Measurements from ENCODE around the gene ADAM12.

ADAM12 gene

DNA sequence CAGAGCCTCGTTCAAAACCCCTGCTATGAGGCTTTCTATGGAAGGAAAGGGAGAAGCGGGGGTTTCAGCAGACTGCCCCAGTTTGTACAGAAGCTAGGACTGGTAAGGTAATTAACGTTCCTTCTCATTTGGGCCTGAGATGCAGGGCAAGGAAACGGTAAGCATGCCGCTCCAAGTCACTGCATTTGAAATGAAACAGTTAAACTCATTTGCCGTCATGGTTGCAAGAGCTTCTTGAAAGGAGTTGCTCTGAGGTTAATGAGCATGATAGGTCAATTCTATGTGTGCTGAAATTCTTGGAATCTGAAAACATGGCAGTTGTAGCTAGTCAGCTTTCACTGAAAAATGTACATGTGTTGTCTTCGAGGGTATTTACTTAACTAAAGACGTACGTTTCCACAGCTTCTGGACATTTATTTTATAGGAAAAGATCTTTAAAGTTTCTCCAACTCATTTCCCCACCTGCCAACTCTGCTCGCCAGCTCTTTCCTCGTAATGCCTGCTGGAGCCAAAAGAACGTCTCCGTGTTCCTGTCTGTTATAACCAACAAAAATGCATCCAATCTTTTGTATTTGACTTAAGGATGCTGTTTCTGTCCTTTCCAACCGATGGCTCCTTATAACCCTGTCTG is 73.3 kb downstream of the ADAM12 start:
- no peak for FAIRE-seq

DNA sequence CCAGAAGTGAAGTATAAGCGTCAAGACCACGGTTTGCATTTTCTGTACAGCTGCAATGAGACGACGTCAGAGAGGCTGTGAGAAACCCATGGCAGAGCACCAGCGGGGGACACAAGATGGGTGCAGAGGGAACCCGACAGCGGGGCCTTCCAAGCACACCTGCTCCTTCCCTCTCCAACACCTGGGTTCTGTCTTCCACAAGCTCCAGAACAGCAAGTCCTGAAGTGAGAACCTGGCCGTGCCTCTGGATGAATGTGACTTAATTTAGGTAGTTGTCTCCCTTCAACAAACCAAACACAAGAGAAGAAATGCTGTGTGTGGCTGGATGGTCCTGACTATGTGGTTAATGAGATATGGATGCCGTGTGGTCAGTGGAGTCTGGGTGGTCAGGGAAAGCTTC is 76.1 kb downstream of the ADAM12 start:
- FAIRE-seq: no peak

DNA sequence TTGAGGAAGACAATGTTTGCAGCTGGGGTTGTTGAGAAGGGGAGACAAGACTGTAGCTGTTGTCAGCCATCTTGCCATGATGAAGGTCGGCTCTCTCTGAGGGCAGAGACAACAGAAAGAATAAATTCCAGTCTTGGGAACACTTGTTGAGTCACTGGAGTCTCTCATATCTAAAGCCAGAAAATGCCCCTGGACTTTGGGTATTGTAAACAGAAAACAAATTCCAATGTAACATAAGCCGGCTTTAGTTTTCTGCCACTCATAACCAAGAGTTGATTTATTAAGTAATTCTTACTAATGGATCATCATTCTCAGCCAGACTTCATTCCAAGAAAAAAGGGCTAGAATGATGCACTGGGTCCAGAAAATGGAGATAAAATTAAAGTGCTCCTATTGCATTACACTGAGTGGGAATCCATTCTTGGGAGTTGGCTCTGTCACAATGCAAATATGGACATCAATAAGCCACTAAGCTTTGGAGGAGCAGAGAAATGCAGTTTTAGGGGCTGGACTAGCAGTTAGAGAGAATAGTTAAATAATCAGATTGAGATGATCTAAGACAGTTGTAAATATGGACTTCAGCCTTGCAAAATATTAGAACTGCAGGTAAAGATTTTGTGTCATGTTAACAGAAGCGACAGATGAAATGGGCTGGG is 78.9 kb downstream of the ADAM12 start:
- FAIRE-seq: no peak

DNA sequence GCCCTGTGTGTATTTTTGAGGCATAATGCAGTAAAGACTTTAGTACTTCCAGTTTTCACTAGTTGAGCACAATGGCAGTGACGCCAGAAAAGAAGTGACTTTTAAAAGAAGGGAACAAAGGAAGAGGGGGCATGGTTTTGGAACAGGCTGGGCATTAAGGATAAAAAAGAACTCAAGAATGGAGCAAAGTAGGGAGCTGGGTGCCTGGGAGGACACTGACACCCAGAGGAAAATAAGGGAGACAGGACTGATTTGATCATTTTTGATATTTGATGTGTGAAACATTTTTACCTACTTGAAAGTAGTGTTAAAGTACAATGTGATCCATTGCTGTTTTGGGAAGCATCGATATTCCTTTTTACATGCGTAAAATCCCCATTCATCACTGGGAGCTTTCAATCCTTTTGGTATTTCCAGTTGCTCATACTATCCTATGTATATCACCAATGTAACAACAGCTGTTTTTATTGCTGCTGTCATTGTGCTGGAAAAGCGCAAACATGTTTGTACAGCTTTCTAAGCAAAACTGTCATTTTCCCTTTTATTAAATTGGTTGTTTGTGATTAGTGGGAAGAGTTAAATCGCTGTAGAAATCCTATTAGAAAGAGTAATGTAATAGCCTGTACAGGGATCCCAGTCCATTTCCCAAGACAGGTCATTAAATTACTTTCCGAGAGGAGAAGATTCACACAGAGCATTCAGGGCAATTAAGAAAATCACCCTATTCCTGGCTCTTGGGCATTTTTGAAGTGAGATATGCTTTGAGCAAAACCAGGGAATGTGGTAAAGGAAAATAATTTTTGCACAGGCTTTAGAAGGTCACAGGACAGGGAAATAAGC is 85.2 kb downstream of the ADAM12 start:
- no peak for FAIRE-seq

DNA sequence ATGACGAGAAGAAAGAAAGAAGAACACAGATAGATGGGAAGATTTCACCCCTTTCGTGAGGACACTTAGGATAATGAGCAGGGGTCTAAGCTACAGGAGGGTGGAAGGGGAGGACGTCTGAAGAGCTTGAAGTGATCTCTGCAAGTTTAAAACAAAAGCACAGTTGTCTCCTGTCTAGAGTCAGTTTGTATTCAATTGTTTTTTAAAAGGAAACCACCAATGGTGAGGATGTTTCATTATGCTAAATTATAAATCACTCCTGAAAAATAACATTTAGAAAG is 85.9 kb downstream of the ADAM12 start:
- FAIRE-seq: no peak

DNA sequence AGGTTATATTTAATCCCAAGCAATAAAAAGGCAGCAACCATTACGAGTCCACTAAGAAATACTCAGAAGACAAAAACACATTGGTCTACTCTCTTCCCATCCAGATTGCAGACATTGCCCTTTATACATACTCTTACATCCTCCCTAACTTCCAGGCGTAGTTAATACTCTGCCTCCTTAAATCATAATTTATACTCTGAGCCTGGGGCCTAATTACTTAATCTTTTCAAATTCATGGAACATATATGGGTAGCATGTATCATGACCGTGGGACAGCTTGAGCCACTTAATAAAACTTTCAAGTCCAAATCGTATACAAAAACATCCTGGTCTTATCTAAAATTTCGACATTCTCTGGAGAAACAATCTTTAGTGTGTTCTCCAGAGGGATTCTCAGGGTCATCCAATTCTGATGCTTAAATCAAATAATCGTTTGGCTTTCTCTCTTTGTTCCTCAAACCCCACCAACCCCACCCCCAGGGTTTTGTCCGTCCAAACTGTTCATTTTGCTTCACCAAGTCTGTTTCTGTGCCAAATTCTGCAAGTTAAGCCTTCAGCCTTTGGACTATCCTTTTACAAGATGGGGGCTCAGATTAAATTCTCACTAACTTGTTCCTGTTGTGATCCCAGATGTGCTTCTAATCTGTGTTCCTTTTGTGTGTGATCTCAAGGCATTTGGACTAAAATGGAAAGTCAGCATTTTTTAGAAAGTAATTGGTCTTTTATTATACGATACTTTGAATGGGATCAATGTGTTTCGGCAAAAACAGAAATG is 86.4 kb downstream of the ADAM12 start:
- no peak for FAIRE-seq

DNA sequence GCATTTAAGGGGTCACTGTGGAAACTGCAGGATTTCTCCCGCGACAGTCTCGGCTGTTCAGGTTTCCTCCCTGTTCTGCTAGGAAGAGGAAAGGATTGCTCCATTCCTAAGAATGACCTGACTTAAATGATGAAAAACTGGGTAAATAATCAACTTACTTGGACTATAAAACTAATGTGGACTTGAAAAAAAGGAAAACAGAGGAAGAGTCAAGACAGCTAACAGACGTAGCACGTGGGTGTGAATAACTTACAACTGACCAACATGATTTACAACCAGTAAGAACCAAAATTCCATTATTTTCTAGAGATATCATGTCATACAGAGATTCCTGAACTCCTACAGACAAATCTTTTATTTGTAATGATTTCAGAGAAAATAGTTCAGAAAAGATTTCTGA is 93.8 kb downstream of the ADAM12 start:
- no peak for FAIRE-seq

DNA sequence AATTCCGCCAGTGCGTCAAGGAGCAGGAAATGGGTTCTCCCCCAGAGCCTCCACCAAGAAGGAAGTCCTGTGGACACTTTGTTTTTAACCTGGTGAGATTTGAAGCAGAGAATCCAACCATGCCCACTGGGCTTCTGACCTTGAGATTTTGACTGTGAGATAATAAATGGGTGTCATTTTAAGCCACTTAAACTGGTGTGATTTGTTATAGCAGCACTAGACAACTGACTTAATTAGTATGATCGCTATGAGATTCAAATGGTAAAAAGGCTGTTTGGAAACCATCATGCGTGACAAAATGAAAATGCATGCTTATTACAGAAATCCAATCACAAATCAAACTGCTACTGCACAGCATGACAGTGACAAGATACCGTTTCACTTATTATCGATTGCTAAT is 98.0 kb downstream of the ADAM12 start:
- FAIRE-seq: no peak

DNA sequence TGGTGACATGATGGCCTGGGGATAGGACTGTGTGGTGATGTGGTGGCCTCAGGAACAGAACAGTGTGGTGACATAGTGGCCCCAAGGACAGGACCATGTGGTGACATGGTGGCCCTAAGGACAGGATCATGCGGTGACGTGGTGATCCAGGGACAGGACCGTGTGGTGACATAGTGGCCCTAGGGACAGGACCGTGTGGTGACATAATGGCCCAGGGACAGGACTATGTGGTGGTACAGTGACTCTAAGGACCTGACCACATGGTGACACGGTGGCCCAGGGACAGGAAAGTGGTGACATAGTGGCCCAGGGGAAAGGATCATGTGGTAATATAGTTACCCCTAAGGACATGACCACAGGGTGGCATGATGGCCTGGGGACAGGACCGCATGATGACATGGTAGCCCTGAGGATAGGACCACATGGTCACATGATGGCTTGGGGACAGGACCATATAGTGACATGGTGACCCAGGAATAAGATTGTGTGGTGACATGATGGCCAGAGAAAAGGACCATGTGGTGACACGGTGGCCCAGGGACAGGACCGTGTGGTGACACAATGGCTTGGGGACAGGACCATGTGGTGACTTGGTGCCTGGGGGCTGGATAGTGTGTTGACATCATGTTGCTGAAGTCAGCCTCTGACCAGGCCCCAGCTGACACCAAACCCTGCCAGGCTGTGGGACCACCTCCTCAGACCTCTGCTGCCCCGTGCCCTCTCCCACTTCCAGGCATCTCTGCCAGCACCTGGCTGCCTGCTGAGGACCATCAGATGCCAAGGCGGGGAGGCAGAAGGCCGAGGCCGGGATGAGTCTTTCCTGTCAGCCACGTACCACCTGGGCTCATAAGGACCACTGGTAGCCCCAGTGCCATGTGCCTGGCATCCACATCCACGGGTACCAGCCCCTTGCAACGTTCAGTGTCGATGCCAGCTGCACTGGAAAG is 99.5 kb downstream of the ADAM12 start:
- no peak for FAIRE-seq

DNA sequence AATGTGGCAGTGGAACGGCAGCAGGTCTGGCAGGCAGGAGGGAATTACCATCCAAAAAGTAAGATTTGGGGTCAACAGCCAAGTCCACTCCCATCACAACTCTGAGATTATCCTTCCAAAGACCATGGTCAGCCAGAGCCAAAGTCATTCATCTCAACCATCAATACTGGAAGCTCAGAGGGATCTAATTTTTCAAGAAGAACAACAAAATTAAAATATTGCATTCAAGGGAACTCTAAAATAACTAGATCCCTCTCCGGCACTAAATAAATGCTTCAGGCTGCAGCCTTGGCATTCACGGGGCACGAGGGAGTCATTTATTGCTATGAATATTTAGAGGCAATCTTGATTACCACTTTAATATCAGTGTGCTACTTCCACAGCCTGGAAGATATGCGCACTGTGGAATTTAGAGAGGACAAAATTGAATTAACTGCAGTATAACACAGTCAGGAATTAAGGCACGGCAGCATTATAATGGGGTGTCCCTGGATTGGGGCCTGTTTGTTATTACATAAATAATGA is 102.0 kb downstream of the ADAM12 start:
- no peak for FAIRE-seq

DNA sequence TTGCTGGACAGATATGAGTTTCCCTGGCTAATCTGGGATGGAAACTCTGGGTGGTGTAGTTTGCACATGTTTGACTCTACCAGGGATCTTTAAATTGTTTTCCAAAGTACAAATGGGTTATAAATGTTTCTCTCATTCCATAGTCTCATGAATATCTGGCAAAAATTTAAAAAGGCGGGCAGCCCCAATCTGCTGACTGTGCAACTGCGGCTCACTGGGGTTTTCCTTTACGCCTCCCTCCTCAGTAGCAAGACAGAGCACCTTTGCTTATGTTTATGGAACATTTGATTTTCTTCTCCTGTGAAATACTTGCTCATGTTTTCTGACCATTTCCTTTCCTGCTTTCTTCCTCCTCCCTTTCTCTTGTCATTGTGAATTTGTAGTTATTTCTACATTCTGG is 105.0 kb downstream of the ADAM12 start:
- no peak for FAIRE-seq

DNA sequence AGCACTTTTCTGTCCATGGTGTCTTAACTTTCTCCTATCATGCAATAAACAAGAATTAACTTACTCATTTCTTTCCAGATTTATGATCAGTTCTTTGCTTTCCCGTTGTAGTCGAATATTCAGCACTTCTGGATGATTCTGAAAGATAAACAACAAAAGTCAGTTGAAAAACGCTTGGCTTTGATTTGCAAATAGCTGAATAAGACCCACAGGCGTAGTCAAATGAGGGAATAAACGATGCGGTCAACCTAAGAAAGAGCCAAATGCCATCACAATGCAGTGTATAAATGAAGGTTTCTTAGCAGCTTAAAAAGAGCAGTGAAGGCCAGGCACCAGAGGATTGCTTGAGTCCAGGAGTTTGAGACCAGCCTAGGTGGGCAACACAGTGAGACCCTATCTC is 109.4 kb downstream of the ADAM12 start:
- FAIRE-seq: no peak

DNA sequence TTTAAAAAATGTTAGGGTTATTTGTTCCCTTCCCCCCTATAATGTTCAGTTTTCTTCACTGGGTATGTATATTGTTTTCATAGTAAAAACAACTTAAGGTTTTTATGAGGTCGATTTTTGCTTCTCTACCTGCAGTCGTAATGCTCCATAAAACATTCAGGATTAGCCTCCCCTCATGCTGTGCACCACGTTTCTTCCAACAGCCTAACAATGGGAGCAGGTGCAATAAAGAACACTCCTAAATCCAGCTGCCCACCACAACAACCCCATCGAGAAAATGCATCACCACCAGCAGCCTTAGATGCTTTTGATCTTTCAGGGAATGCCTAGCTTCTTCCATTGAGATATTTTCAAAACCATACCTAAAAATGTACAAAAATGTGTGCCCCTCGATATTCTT is 111.1 kb downstream of the ADAM12 start:
- no peak for FAIRE-seq

DNA sequence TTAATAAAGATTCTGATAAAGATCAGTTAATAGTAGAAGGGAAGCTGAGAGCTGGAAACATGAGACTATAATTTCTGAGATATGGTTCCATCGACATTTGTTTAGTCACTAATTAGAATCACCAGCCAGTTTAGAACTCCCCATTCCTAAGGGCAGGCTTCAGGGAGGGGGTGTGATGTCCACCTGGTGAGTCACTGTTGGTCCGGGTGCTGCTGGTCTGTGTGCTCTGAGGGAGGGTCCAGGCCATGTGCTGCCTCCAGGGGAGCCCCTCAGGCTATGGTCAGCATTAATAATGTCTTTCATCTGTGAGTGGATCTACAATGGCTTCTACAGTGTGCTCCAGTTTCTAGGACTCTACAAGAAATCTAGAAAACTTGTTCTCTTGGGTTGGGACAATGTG is 115.8 kb downstream of the ADAM12 start:
- no peak for FAIRE-seq

DNA sequence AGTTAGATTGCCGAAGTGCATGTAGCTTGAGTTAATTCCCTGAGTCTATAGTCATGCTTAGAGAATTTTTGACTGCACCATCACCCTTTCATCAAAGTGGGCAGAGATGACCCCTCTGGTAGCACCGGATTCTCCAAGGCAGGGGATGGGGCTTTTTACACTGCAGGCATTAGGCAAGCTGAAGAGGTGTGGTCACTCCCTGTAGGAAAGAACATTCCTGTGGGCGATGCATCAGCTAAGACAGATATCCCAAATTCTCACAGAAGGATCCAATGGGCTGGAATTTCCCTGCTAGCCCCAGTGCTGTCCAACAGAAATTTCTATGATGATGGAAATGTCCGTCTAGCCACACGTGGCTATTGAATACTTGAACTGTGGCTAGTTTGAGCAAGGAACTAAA is 118.2 kb downstream of the ADAM12 start:
- FAIRE-seq: no peak

DNA sequence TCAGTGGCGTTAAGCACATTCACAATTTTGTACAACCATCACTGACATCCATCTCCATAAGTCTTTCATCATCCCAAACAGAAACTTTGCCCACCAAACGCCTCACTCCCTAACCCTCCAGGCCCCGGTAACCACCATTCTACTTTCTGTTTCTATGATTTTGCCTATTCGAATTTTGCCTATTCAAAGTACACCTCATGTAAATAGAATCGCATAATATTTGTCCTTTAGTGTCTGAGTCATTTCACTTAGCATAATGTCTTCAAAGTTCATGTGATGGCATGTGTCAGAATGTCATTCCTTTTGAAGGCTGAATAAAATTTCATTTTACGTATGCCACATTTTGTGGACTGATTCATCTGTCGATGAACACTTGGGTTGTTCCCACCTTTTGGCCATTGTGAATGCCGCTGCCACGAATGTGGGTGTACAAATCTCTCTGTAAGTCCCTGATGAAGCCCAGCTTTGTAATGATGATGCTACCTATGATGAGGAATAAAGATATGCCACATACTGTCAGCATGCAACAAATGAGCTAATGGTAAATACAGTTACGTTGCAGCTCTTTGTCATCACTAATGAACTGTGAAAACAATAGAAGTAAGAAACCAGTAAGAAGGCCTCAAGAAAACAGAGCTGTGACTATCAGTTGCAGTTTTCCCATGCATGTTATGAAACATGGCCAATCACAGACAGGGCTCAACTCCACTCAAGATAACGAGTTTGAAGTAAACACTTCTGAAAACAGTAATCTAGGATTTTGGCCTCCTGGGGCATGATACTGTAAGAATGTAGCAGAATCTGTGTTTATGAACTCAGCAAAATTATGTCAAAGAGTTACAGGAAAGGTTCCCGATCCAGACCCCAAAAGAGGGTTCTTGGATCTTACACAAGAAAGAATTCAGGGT is 120.0 kb downstream of the ADAM12 start:
- FAIRE-seq: no peak

DNA sequence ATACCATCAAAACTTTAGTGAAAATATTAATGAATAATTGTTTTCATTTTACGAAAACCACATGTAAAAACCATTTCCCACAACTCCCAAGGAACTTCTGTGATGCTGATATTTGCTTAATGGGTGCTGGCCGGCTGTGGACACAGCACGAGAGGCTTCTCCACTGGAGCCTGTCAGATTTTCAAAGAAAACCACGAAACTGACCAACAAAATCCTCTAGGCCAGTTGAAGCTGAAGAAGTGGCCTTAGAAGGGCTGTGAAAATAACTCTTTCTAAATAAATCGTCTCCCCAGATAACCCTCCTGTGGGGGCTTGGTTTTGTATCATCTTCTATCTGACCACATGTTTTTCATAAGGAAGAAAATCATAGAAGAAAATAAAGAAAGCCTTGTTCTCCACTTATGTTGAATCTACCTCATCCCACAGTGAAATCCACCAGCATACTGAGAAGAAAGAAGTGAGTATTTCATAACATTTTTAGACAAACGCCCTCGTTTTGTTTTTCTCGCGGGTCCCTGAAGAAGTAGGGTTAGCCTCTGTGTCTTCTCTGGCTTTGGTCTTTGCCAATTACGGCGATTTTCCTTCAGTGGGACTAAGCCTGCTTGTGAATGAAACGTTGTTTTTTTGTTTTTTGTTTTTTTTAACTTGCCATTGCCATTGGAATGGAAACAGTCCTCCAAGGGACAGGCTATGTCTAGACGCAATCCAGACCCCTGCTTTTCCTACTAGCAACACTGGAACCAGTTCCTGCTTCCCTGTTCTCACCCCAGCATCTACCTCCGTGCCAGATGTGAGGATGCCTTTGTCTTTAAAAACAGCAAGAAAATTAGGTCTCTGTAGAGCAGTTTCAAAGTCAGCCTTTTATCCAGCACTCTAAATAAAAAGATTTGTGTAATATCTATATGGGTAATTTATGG is 123.9 kb downstream of the ADAM12 start:
- FAIRE-seq: no peak

DNA sequence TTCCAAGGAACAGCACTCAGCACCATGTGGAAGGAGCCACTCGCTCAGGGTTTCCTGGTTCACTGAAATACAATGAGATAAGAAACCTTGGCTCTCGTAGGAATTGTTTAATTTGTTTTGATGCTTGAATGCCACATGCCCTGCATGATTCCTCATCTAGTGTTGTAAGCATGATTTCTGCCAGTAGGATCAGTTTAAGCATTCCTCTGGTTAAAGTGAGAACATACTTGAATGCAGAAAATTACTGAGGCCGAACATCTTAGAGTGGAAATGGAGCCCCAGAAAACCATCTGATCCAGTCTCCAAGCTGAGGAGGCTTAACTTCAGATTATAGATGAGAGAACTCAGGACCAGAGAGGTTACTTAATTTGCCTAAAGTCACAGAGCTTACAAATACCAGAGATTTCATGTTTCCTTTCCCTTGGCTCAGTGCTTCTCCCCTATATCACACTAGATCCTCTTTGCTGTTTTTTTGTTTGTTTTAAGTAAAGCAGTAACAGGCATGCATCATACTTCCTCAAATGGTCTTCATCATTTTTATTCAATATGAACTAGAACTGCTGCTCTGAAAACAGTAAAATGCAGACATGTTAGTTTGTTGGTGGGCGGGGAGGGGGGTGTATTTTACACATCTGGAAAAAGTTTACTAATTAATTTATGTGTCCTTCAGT is 125.1 kb downstream of the ADAM12 start:
- no peak for FAIRE-seq

DNA sequence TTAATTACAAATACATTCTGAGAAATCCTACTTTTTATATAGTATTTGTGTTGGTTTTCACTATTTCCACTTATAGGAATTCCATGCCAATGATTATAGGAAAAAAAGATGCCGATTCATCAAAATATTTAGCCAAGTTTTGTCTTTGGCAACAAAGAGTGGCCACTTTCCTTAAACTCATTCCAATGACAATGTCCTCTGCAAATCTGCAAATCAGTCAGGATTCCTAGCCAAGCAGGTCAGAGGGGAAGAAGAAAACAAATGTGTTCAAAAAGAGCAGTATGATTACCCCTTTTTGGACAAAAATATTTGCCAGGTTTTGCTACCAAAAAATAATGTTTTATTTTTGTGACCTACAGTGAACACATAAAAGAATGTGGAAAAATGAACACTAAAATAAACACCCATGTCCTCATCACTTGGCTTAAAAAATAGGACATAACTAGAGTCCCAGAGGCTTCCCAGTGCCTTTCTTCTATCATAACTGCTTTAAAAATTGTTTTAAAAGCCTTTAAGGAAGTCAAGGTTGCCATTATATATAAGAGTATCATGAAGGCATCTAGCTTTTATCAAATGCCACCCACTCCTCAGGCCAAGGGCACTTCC is 125.9 kb downstream of the ADAM12 start:
- FAIRE-seq: no peak

Data from colon (tissue), 2 donors.